HepG2 (cell line): ENCODE data around the gene NDRG3. TPM values are rescaled to one million over a fixed set of nuclear protein-coding genes. Genes with fewer than 3 reads are reported as not detected.

Source experiments
- ATAC-seq: fragments of 200-7000 bp; cut with Tn5 transposase; 3 replicates; pipeline ENCODE4 v1.9.1; 2020; ENCODE audit warnings: mild to moderate bottlenecking, moderate library complexity
- BruUV-seq: library from RNA; stranded (reverse); fragments of 400-500 nt; replicated peaks from 2 replicates; lab custom pipeline; 2021; lab: Mats Ljungman, UMichigan
- CTCF ChIA-PET: fragments of 300-600 bp; formaldehyde crosslinking; extraction: SDS; loops from one replicate; lab custom pipeline; 2021; ENCODE audit warnings: low total read pairs, inconsistent platforms, low intra/inter-chr PET ratio; lab: Yijun Ruan, JAX
- POLR2A ChIA-PET: fragments of 350-600 bp; sonication (Branson Sonifier 250); formaldehyde crosslinking; loops from one replicate; lab custom pipeline; 2020; ENCODE audit warnings: antibody characterized with exemption, inconsistent platforms; lab: Yijun Ruan, JAX
- DNase-seq: peaks from one replicate; pipeline ENCODE4 v3.0.0-alpha.2; 2015; ENCODE audit warnings: low spot score
- FAIRE-seq: peaks from 3 replicates; lab custom pipeline; 2011; peaks lifted over from hg19 to GRCh38; lab: Jason Lieb, UNC
- H2AFZ ChIP-seq: one replicate; pipeline ENCODE4 v1.6.1; 2011; ENCODE audit warnings: low read length, inconsistent platforms
- H3K27ac ChIP-seq: fragments of 300-600 bp; 3 replicates; pipeline ENCODE4 v1.8.0; 2011; ENCODE audit warnings: mixed run types, mild to moderate bottlenecking, mixed read lengths, low read length, inconsistent platforms; ENCODE audit not compliant: insufficient read depth; ENCODE audit errors: extremely low read length
- H3K27me3 ChIP-seq, 2 experiments: fragments of 200-600 bp in 1 of 2; 2 replicates in 1 of 2; 3 replicates in 1 of 2; pipeline versions ENCODE4 v1.6.0 to v1.8.0; 2011; ENCODE audit warnings: low read length in 2 of 2, mild to moderate bottlenecking in 2 of 2, moderate library complexity in 2 of 2, inconsistent platforms in 1 of 2; ENCODE audit not compliant: insufficient read depth in 2 of 2, control insufficient read depth in 1 of 2
- H3K36me3 ChIP-seq, 2 experiments: fragments of 200-600 bp in 1 of 2; replicated peaks in 1 of 2; 2 replicates in 1 of 2; 3 replicates in 1 of 2; pipeline versions ENCODE4 v1.5.1 to v1.8.0; 2011; ENCODE audit warnings: low read length in 2 of 2, inconsistent platforms in 1 of 2; ENCODE audit not compliant: insufficient read depth in 2 of 2, control insufficient read depth in 1 of 2
- H3K4me1 ChIP-seq: 2 replicates; pipeline ENCODE4 v1.5.1; 2012; ENCODE audit warnings: low read length, inconsistent platforms; ENCODE audit not compliant: insufficient read depth
- H3K4me2 ChIP-seq: 2 replicates; pipeline ENCODE4 v1.6.0; 2011; ENCODE audit warnings: low read depth, low read length, inconsistent platforms
- H3K4me3 ChIP-seq, 3 experiments: fragments of 200-600 bp in 1 of 3; sonication (generic), shearing (Covaris generic) in 1 of 3; replicated peaks in 1 of 3; 2 replicates each; pipeline ENCODE4 v1.5.1; 2011 to 2016; ENCODE audit warnings: low read length in 3 of 3, inconsistent platforms in 2 of 3, low read depth in 2 of 3, mild to moderate bottlenecking in 2 of 3, control low read depth in 1 of 3, mixed read lengths in 1 of 3; ENCODE audit not compliant: insufficient read depth in 1 of 3
- H3K79me2 ChIP-seq: one replicate; pipeline ENCODE4 v1.6.1; 2011; ENCODE audit warnings: low read length, inconsistent platforms; ENCODE audit not compliant: insufficient read depth
- H3K9ac ChIP-seq: 2 replicates; pipeline ENCODE4 v1.6.0; 2011; ENCODE audit warnings: mild to moderate bottlenecking, low read depth, low read length, inconsistent platforms; ENCODE audit not compliant: insufficient read depth
- H3K9me3 ChIP-seq: 2 replicates; pipeline ENCODE4 v1.5.1; 2012; ENCODE audit warnings: mild to moderate bottlenecking, low read length
- H4K20me1 ChIP-seq: 2 replicates; pipeline ENCODE4 v1.6.0; 2011; ENCODE audit warnings: inconsistent platforms, mild to moderate bottlenecking, low read length, moderate library complexity; ENCODE audit not compliant: insufficient read depth
- ASH2L ChIP-seq: fragments of 300-600, 200-600 bp; sonication (generic); IDR thresholded peaks from 2 replicates; pipeline ENCODE4 v1.7.0; 2017; ENCODE audit warnings: low read depth, mild to moderate bottlenecking, moderate library complexity, mixed read lengths, low read length; ENCODE audit not compliant: insufficient read length
- ATF5 ChIP-seq: sonication (generic); formaldehyde crosslinking; IDR thresholded peaks from 2 replicates; pipeline ENCODE4 v1.4.0; 2020; ENCODE audit warnings: mild to moderate bottlenecking, low read depth, missing genetic modification reagents
- EZH2 ChIP-seq: conservative IDR thresholded peaks from 2 replicates; pipeline ENCODE4 v1.6.1; 2012; ENCODE audit warnings: mild to moderate bottlenecking, low read depth, low read length, moderate library complexity
- HINFP ChIP-seq: sonication (generic); formaldehyde crosslinking; IDR thresholded peaks from 2 replicates; pipeline ENCODE4 v1.4.0; 2020; ENCODE audit warnings: low read depth, mild to moderate bottlenecking, missing genetic modification reagents
- HMGA1 ChIP-seq: sonication (generic); formaldehyde crosslinking; conservative IDR thresholded peaks from 2 replicates; pipeline ENCODE4 v1.4.0; 2020; ENCODE audit warnings: missing genetic modification reagents
- KLF15 ChIP-seq: sonication (generic); formaldehyde crosslinking; IDR thresholded peaks from 2 replicates; pipeline ENCODE4 v1.8.1; 2023; ENCODE audit warnings: borderline replicate concordance, mild to moderate bottlenecking, inconsistent platforms, missing genetic modification reagents, mixed read lengths
- MAFG ChIP-seq: sonication (generic); formaldehyde crosslinking; IDR thresholded peaks from 2 replicates; pipeline ENCODE4 v1.5.1; 2020; ENCODE audit warnings: mild to moderate bottlenecking, missing genetic modification reagents
- RXRA ChIP-seq: sonication (generic); formaldehyde crosslinking; IDR thresholded peaks from 2 replicates; pipeline ENCODE4 v1.5.1; 2020; ENCODE audit warnings: missing genetic modification reagents
- SOX13 ChIP-seq, 3 experiments: fragments of 450-650 bp in 1 of 3; sonication (generic) in 1 of 3; formaldehyde crosslinking in 1 of 3; IDR thresholded peaks in 2 of 3; conservative IDR thresholded peaks in 1 of 3; 2 replicates each; pipeline versions ENCODE4 v1.5.0 to v1.6.1; 2016 to 2020; ENCODE audit warnings: antibody characterized with exemption in 1 of 3, mild to moderate bottlenecking in 1 of 3, missing compliant biosample characterization in 1 of 3, missing genetic modification reagents in 1 of 3, moderate library complexity in 1 of 3
- SOX6 ChIP-seq, 2 experiments: fragments of 450-650 bp in 1 of 2; sonication (generic) in 1 of 2; formaldehyde crosslinking in 1 of 2; IDR thresholded peaks; 2 replicates each; pipeline versions ENCODE4 v1.4.0 to v1.6.1; 2017 to 2020; ENCODE audit warnings: antibody characterized with exemption in 1 of 2, mild to moderate bottlenecking in 1 of 2, missing genetic modification reagents in 1 of 2
- SUZ12 ChIP-seq: fragments of 150-350 bp; IDR thresholded peaks from 2 replicates; pipeline ENCODE4 v1.6.1; 2014; ENCODE audit warnings: low read depth, low read length
- TCF7 ChIP-seq: sonication (generic); IDR thresholded peaks from 2 replicates; pipeline ENCODE4 v1.6.1; 2016; ENCODE audit warnings: antibody characterized with exemption, low read depth
- YY1 ChIP-seq: IDR thresholded peaks from 2 replicates; pipeline ENCODE4 v1.6.1; 2011; ENCODE audit warnings: low read length, low read depth, moderate library complexity, mild to moderate bottlenecking; ENCODE audit not compliant: insufficient read depth, insufficient replicate concordance
- ZFY ChIP-seq: sonication (generic); formaldehyde crosslinking; IDR thresholded peaks from 2 replicates; pipeline ENCODE4 v1.4.0; 2020; ENCODE audit warnings: missing genetic modification reagents
- ZNF12 ChIP-seq: sonication (generic); formaldehyde crosslinking; IDR thresholded peaks from 2 replicates; pipeline ENCODE4 v1.5.0; 2020; ENCODE audit warnings: missing genetic modification reagents
- ZNF234 ChIP-seq: sonication (generic); formaldehyde crosslinking; conservative IDR thresholded peaks from 2 replicates; pipeline ENCODE4 v1.5.1; 2020; ENCODE audit warnings: mild to moderate bottlenecking, missing genetic modification reagents
- ZNF749 ChIP-seq: sonication (generic); formaldehyde crosslinking; IDR thresholded peaks from 2 replicates; pipeline ENCODE4 v1.8.0; 2022; ENCODE audit warnings: mild to moderate bottlenecking, missing genetic modification reagents, moderate library complexity, borderline replicate concordance
- ZNF768 ChIP-seq: sonication (generic); formaldehyde crosslinking; IDR thresholded peaks from 2 replicates; pipeline ENCODE4 v1.4.0; 2020; ENCODE audit warnings: missing genetic modification reagents
- WGBS: methylation state at CpG from one replicate; pipeline ENCODE4 v1.1.6; 2017; ENCODE audit warnings: low lambda C conversion rate; 5-methylcytosine and 5-hydroxymethylcytosine counted together
- in situ Hi-C: cut with HindIII; loops from 2 replicates; pipeline ENCODE4 v1.10.0; 2017; ENCODE audit warnings: low pct_unique_long_range_greater_than_20kb; ENCODE audit not compliant: extremely low pct_ligation_motif_present
- intact Hi-C: fragments of 100-400 bp; cut with micrococcal nuclease; formaldehyde crosslinking; loops from one replicate; pipeline ENCODE4 v1.10.0; 2022; ENCODE audit not compliant: unreplicated experiment
- polyA plus RNA-seq, 8 experiments: library from polyadenylated mRNA; depleted of rRNA in 3 of 8; stranded (reverse) in 7 of 8; unstranded in 1 of 8; fragments of >200 nt; fragmentation: Illumina TruSeq in 4 of 8; extraction: Trizol in 4 of 8; gene quantifications; 2 replicates each; pipeline versions ENCODE4 v1.2.1 to v1.2.3, GENCODE V29; 2011 to 2016; ENCODE audit warnings: low read depth in 4 of 8, missing spikeins in 1 of 8, mixed read lengths in 1 of 8; ENCODE audit not compliant: insufficient read depth in 1 of 8
- total RNA-seq, 5 experiments: library from RNA; depleted of rRNA; stranded (reverse); fragments of >200 nt; fragmentation: Illumina TruSeq; extraction: Trizol; gene quantifications; 2 replicates each; pipeline ENCODE4 v1.2.3, GENCODE V29; 2016; ENCODE audit warnings: low read depth in 1 of 5

The NDRG3 gene
- total and polyA plus RNA-seq, 2 of the 13 experiments (the other 11 are each of a cell fraction or from before 2014, with no cell fraction given): 36.0 to 40.5 TPM

GRCh38 chr20:36786246-36786645 is 40.4 kb upstream of the NDRG3 start:
- no peaks in the 10 kb centered on the region for H3K27me3 ChIP-seq
- no peak for TF ChIP-seq ZNF12 (CRISPR knock-in tag)
- TF ChIP-seq ZFY (CRISPR knock-in tag): no peak
- TF ChIP-seq ZNF768: peak; percentile 37; the same call in 1 of the 2 replicates
- TF ChIP-seq MAFG (CRISPR knock-in tag): 0 out of 2 replicates have a peak, but pooled peaks have one; percentile 31
- TF ChIP-seq ZNF234 (CRISPR knock-in tag): no peak
- TF ChIP-seq RXRA (CRISPR knock-in tag): 0 out of 2 replicates have a peak, but pooled peaks have one; percentile 34
- H3K27ac ChIP-seq: no peak overlapping the region
- H3K9ac ChIP-seq: no peak overlapping the region
- ChIA-PET CTCF (no interaction called here), POLR2A (no interaction called here)
- no peaks in the 10 kb centered on the region for H3K79me2 ChIP-seq
- H4K20me1 ChIP-seq: no peaks in the 10 kb centered on the region
- H3K4me3 ChIP-seq: no peak overlapping the region
- WGBS: 98% methylated on average over 12 of the region's 13 CpGs
- no peak for DNase-seq
- no peaks in the 10 kb centered on the region for H3K4me1 ChIP-seq
- no peak overlapping the region for H3K4me2 ChIP-seq
- no peak for FAIRE-seq
- H3K9me3 ChIP-seq: no peaks in the 10 kb centered on the region
- no peak for ATAC-seq
- intact Hi-C loops: no loop called here
- H3K36me3 ChIP-seq: peaks cover 15 to 34% of the 10 kb centered on the region in 2 experiments
- in situ Hi-C loops: no loop called here
- no peak overlapping the region for H2AFZ ChIP-seq
- no TSS peak for BruUV-seq

GRCh38 chr20:36785308-36785707 is 39.4 kb upstream of the NDRG3 start:
- H3K4me1 ChIP-seq: no peaks in the 10 kb centered on the region
- peaks cover 15 to 33% of the 10 kb centered on the region in 2 experiments for H3K36me3 ChIP-seq
- in situ Hi-C loops: no loop called here
- intact Hi-C loops: no loop called here
- H4K20me1 ChIP-seq: no peaks in the 10 kb centered on the region
- FAIRE-seq (no peak), ATAC-seq (no peak; the same call in 2 of the 3 replicates), DNase-seq (no peak)
- H3K79me2 ChIP-seq: no peaks in the 10 kb centered on the region
- no peak overlapping the region for H2AFZ ChIP-seq
- BruUV-seq: no TSS peak
- no peak overlapping the region for H3K4me3 ChIP-seq
- H3K27me3 ChIP-seq: no peaks in the 10 kb centered on the region
- H3K27ac ChIP-seq: no peak overlapping the region
- WGBS: 94% methylated on average over 2 of the region's 2 CpGs
- ChIA-PET POLR2A (no interaction called here), CTCF (no interaction called here)
- no peak overlapping the region for H3K9ac ChIP-seq
- H3K9me3 ChIP-seq: no peaks in the 10 kb centered on the region
- no peak overlapping the region for H3K4me2 ChIP-seq
- TF ChIP-seq HINFP (no peak), ZNF749 (no peak), YY1 (no peak), EZH2 (no peak), ASH2L (no peak), SUZ12 (no peak), KLF15 (CRISPR knock-in tag) (no peak), SOX13 (IDR thresholded peaks at IDR 0.05) (no peak), SOX13 (CRISPR knock-in tag; conservative IDR thresholded peaks at IDR 0.05 in 1 of 2, IDR thresholded peaks at IDR 0.05 in 1 of 2) (no peak), SOX6 (IDR thresholded peaks at IDR 0.05) (no peak), SOX6 (CRISPR knock-in tag; IDR thresholded peaks at IDR 0.05) (no peak), TCF7 (no peak), ATF5 (CRISPR knock-in tag) (no peak), HMGA1 (CRISPR knock-in tag) (no peak)
